ENCODE data around the gene NMNAT2.
"Not testable (repeated sequence)": the region's sequence is repeated elsewhere in the genome, so short reads cannot be mapped to it uniquely, and the experiment has no call there.

DNA sequence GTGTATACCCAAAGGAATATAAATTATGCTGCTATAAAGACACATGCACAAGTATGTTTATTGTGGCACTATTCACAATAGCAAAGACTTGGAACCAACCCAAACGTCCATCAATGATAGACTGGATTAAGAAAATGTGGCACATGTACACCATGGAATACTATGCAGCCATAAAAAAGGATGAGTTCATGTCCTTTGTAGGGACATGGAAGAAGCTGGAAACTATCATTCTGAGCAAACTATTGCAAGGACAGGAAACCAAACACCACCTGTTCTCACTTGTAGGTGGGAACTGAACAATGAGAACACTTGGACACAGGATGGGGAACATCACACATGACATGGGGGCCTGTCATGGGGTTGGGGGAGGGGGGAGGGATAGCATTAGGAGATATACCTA is 16.6 kb downstream of the NMNAT2 start:
- TF ChIP-seq CTCF (conservative IDR thresholded peaks at IDR 0.05; ENCODE audit: low read depth in 2 of 2); EZH2 (IDR thresholded peaks at IDR 0.05; ENCODE audit: low read depth, unreplicated experiment); EZH2phosphoT487 (IDR thresholded peaks at IDR 0.05; ENCODE audit: unreplicated experiment); NANOG (IDR thresholded peaks at IDR 0.05; ENCODE audit: borderline replicate concordance); POLR2AphosphoS5 (IDR thresholded peaks at IDR 0.05; ENCODE audit: low read depth); CREB1 (CRISPR knock-in tag; IDR thresholded peaks at IDR 0.05; ENCODE audit: low read depth); JUNB (IDR thresholded peaks at IDR 0.05; ENCODE audit: unreplicated experiment): not testable (repeated sequence)
- TF ChIP-seq, protein P1, sequence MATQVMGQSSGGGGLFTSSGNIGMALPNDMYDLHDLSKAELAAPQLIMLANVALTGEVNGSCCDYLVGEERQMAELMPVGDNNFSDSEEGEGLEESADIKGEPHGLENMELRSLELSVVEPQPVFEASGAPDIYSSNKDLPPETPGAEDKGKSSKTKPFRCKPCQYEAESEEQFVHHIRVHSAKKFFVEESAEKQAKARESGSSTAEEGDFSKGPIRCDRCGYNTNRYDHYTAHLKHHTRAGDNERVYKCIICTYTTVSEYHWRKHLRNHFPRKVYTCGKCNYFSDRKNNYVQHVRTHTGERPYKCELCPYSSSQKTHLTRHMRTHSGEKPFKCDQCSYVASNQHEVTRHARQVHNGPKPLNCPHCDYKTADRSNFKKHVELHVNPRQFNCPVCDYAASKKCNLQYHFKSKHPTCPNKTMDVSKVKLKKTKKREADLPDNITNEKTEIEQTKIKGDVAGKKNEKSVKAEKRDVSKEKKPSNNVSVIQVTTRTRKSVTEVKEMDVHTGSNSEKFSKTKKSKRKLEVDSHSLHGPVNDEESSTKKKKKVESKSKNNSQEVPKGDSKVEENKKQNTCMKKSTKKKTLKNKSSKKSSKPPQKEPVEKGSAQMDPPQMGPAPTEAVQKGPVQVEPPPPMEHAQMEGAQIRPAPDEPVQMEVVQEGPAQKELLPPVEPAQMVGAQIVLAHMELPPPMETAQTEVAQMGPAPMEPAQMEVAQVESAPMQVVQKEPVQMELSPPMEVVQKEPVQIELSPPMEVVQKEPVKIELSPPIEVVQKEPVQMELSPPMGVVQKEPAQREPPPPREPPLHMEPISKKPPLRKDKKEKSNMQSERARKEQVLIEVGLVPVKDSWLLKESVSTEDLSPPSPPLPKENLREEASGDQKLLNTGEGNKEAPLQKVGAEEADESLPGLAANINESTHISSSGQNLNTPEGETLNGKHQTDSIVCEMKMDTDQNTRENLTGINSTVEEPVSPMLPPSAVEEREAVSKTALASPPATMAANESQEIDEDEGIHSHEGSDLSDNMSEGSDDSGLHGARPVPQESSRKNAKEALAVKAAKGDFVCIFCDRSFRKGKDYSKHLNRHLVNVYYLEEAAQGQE (IDR thresholded peaks at IDR 0.05; ENCODE audit: unreplicated experiment): not testable (repeated sequence)
- TF ChIP-seq, protein P2, sequence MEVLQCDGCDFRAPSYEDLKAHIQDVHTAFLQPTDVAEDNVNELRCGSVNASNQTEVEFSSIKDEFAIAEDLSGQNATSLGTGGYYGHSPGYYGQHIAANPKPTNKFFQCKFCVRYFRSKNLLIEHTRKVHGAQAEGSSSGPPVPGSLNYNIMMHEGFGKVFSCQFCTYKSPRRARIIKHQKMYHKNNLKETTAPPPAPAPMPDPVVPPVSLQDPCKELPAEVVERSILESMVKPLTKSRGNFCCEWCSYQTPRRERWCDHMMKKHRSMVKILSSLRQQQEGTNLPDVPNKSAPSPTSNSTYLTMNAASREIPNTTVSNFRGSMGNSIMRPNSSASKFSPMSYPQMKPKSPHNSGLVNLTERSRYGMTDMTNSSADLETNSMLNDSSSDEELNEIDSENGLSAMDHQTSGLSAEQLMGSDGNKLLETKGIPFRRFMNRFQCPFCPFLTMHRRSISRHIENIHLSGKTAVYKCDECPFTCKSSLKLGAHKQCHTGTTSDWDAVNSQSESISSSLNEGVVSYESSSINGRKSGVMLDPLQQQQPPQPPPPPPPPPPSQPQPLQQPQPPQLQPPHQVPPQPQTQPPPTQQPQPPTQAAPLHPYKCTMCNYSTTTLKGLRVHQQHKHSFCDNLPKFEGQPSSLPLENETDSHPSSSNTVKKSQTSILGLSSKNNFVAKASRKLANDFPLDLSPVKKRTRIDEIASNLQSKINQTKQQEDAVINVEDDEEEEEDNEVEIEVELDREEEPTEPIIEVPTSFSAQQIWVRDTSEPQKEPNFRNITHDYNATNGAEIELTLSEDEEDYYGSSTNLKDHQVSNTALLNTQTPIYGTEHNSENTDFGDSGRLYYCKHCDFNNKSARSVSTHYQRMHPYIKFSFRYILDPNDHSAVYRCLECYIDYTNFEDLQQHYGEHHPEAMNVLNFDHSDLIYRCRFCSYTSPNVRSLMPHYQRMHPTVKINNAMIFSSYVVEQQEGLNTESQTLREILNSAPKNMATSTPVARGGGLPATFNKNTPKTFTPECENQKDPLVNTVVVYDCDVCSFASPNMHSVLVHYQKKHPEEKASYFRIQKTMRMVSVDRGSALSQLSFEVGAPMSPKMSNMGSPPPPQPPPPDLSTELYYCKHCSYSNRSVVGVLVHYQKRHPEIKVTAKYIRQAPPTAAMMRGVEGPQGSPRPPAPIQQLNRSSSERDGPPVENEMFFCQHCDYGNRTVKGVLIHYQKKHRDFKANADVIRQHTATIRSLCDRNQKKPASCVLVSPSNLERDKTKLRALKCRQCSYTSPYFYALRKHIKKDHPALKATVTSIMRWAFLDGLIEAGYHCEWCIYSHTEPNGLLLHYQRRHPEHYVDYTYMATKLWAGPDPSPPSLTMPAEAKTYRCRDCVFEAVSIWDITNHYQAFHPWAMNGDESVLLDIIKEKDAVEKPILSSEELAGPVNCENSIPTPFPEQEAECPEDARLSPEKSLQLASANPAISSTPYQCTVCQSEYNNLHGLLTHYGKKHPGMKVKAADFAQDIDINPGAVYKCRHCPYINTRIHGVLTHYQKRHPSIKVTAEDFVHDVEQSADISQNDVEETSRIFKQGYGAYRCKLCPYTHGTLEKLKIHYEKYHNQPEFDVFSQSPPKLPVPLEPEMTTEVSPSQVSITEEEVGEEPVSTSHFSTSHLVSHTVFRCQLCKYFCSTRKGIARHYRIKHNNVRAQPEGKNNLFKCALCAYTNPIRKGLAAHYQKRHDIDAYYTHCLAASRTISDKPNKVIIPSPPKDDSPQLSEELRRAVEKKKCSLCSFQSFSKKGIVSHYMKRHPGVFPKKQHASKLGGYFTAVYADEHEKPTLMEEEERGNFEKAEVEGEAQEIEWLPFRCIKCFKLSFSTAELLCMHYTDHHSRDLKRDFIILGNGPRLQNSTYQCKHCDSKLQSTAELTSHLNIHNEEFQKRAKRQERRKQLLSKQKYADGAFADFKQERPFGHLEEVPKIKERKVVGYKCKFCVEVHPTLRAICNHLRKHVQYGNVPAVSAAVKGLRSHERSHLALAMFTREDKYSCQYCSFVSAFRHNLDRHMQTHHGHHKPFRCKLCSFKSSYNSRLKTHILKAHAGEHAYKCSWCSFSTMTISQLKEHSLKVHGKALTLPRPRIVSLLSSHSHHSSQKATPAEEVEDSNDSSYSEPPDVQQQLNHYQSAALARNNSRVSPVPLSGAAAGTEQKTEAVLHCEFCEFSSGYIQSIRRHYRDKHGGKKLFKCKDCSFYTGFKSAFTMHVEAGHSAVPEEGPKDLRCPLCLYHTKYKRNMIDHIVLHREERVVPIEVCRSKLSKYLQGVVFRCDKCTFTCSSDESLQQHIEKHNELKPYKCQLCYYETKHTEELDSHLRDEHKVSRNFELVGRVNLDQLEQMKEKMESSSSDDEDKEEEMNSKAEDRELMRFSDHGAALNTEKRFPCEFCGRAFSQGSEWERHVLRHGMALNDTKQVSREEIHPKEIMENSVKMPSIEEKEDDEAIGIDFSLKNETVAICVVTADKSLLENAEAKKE (CRISPR knock-in tag; IDR thresholded peaks at IDR 0.05): not testable (repeated sequence)
